Esophagus squamous epithelium (tissue), 4 donors: ENCODE results near the gene LYSMD4.

Experiments used
- POLR2A ChIP-seq, 4 donors: fragments of 450-650 bp; IDR thresholded peaks; one replicate each; pipeline ENCODE4 v1.6.1; 2017; ENCODE audit warnings: antibody characterized with exemption in 4 of 4, mild to moderate bottlenecking in 4 of 4, moderate library complexity in 3 of 4
- TF ChIP-seq, protein P1 (sequence below), 6 experiments: fragments of 450-650 bp in 4 of 6; fragments of 200-600 bp in 2 of 6; sonication (generic) in 2 of 6; IDR thresholded peaks; one replicate each; pipeline ENCODE4 v1.5.1; 2016 to 2019; ENCODE audit warnings: antibody characterized with exemption in 6 of 6, mild to moderate bottlenecking in 4 of 6, moderate library complexity in 4 of 6

DNA sequence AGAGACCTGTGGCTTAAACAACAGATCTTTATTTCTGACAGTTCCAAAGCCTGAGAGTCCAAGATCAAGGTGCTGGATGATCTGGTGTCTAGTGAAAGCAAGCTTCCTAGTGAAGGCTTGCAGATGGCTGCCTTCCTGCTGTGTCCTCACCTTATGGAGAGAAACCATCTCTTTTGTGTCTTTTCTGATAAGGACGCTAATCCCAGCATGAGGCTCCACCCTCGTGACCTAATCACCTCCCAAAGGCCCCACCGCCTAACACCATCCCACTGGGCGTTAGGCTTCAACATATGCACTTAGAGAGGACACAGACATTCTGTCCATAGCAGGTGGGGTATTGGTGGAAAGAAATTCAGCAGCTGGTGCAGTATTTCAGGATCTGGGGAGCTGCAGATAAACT, 19.8 kb upstream of the LYSMD4 start:
- TF ChIP-seq, protein P1, sequence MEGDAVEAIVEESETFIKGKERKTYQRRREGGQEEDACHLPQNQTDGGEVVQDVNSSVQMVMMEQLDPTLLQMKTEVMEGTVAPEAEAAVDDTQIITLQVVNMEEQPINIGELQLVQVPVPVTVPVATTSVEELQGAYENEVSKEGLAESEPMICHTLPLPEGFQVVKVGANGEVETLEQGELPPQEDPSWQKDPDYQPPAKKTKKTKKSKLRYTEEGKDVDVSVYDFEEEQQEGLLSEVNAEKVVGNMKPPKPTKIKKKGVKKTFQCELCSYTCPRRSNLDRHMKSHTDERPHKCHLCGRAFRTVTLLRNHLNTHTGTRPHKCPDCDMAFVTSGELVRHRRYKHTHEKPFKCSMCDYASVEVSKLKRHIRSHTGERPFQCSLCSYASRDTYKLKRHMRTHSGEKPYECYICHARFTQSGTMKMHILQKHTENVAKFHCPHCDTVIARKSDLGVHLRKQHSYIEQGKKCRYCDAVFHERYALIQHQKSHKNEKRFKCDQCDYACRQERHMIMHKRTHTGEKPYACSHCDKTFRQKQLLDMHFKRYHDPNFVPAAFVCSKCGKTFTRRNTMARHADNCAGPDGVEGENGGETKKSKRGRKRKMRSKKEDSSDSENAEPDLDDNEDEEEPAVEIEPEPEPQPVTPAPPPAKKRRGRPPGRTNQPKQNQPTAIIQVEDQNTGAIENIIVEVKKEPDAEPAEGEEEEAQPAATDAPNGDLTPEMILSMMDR (IDR thresholded peaks at IDR 0.05): no peak
- no peak for TF ChIP-seq POLR2A (IDR thresholded peaks at IDR 0.05)
